Activated T-cell treated with anti-CD3 and anti-CD28 coated beads for 4 hours (primary cell): ENCODE data around the gene ATG4B.

Experiments used
- DNase-seq: peaks from one replicate; pipeline ENCODE4 v3.0.0-alpha.2; 2020

Gene ATG4B

GRCh38 chr2:241668354-241668753 lies 30.9 kb downstream of the ATG4B start:
- DNase-seq: no peak

GRCh38 chr2:241668839-241669238 lies 31.3 kb downstream of the ATG4B start:
- DNase-seq: no peak

- no peak for DNase-seq
Measured at GRCh38 chr2:241670333-241671110, 33.0 kb downstream of the ATG4B start.

GRCh38 chr2:241671457-241672240 lies 34.2 kb downstream of the ATG4B start:
- no peak for DNase-seq

GRCh38 chr2:241672243-241673188 lies 35.0 kb downstream of the ATG4B start:
- no peak for DNase-seq

GRCh38 chr2:241673189-241673663 lies 35.7 kb downstream of the ATG4B start:
- no peak for DNase-seq

GRCh38 chr2:241673797-241674725 lies 36.6 kb downstream of the ATG4B start:
- no peak for DNase-seq

- DNase-seq: no peak
Measured at GRCh38 chr2:241675885-241676284, 38.4 kb downstream of the ATG4B start.

GRCh38 chr2:241676665-241677064 lies 39.2 kb downstream of the ATG4B start:
- DNase-seq: no peak

GRCh38 chr2:241677392-241677791 lies 39.9 kb downstream of the ATG4B start:
- no peak for DNase-seq

GRCh38 chr2:241678307-241678706 lies 40.8 kb downstream of the ATG4B start:
- no peak for DNase-seq

GRCh38 chr2:241678784-241679540 lies 41.5 kb downstream of the ATG4B start:
- no peak for DNase-seq

- DNase-seq: no peak
Measured at GRCh38 chr2:241680044-241680443, 42.6 kb downstream of the ATG4B start.

- DNase-seq: no peak
Measured at GRCh38 chr2:241680827-241681599, 43.5 kb downstream of the ATG4B start.

- no peak for DNase-seq
Measured at GRCh38 chr2:241686324-241686649, 48.8 kb downstream of the ATG4B start.

GRCh38 chr2:241686650-241687425 lies 49.3 kb downstream of the ATG4B start, which contains the start of gene DTYMK:
Gene DTYMK (minus strand): TSS chr2:241686815. CDS start chr2:241686783, 32 bp downstream.
- DNase-seq: peak; percentile 87

GRCh38 chr2:241689306-241689705 lies 51.8 kb downstream of the ATG4B start:
- DNase-seq: no peak

- DNase-seq: no peak
Measured at GRCh38 chr2:241690202-241690717, 52.8 kb downstream of the ATG4B start.

- DNase-seq: no peak
Measured at GRCh38 chr2:241692448-241692847, 55.0 kb downstream of the ATG4B start.
